ENCODE data around the gene SPTBN1.

GRCh38 chr2:54695378-54695777 lies 239.3 kb downstream of the SPTBN1 start:
- TF ChIP-seq, protein P1, sequence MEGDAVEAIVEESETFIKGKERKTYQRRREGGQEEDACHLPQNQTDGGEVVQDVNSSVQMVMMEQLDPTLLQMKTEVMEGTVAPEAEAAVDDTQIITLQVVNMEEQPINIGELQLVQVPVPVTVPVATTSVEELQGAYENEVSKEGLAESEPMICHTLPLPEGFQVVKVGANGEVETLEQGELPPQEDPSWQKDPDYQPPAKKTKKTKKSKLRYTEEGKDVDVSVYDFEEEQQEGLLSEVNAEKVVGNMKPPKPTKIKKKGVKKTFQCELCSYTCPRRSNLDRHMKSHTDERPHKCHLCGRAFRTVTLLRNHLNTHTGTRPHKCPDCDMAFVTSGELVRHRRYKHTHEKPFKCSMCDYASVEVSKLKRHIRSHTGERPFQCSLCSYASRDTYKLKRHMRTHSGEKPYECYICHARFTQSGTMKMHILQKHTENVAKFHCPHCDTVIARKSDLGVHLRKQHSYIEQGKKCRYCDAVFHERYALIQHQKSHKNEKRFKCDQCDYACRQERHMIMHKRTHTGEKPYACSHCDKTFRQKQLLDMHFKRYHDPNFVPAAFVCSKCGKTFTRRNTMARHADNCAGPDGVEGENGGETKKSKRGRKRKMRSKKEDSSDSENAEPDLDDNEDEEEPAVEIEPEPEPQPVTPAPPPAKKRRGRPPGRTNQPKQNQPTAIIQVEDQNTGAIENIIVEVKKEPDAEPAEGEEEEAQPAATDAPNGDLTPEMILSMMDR (IDR thresholded peaks at IDR 0.05), result no peak
- TF ChIP-seq EP300 (IDR thresholded peaks at IDR 0.05) (no peak), POLR2A (IDR thresholded peaks at IDR 0.05) (no peak)

Measured in ovary (tissue), 3 donors.